GM11168 (cell line): Measurements from ENCODE around the gene NAT14.

Experiments used
- in situ Hi-C: fragments of 300-500 bp; cut with MboI; formaldehyde crosslinking; loops from one replicate; pipeline ENCODE4 v1.12.0; 2022; ENCODE audit warnings: low sequenced_read_pairs; ENCODE audit not compliant: unreplicated experiment

Gene NAT14

GRCh38 chr19:55452749-55453346, 32.1 kb upstream of the NAT14 start:
- in situ Hi-C loops: no loop called here

DNA sequence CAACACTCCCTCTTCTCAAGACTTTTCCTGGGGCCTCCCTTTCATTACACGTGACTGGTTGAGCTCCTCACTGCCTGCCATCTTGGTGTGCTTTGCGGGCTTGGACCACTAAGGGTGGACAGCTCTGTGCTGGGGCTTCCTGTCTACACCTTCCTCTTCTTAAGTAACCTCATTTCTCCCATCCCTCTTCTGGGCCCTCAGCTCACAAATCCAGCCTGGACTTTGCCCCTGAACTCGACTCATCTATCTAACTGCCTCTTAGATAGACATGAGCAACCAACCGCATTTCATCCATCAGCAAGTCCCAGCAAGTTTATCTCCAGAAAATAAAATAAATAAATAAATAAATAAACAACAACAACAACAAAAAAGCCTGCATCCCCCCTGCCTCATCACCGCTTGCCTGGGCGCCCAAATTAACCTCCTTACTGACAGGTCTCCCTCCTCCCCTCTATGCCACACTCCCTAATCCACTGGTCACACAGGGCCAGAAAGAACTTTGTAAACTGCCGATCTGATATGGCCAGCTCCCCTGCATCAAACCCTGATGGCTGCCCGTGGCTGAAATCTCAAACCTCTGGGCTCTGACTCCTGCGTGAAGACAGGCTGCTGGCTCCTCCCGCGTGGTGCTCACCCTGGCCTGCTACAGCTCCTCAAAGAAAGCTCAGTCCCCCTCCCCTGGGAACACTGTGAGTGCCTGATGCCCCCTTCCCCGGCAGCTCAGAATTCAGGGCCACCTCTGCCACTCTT, 31.3 kb upstream of the NAT14 start:
- in situ Hi-C loops: no loop called here

- in situ Hi-C loops: no loop called here
Observed at GRCh38 chr19:55454787-55455243, 30.2 kb upstream of the NAT14 start.

DNA sequence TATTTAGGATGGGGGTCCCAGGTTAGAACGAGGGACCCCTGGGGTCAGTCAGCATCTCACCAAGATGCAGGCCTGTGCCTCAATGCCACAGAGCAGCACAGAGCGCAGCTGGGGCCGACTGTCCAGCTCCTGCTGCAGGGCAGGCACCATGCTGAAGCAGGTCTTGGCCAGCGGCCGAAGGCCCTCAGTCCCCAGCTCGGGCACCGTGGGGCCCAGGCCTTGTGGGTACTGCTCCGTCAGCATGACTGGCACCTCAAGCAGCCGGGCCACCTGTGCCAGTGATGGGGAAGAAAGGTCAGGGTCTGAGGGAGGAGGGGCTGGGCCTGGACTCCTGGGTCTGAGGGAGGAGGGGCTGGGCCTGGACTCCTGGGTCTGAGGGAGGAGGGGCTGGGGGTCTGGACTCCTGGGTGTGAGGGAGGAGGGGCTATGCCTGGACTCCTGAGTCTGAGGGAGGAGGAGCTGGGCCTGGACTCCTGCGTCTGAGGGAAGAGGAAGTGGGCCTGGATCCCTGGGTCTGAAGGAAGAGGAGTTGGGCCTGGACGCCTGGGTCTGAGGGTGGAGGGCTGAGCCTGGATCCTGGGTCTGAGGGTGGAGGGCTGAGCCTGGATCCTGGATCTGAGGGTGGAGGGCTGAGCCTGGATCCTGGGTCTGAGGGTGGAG, 29.3 kb upstream of the NAT14 start:
- in situ Hi-C loops: no loop called here

DNA sequence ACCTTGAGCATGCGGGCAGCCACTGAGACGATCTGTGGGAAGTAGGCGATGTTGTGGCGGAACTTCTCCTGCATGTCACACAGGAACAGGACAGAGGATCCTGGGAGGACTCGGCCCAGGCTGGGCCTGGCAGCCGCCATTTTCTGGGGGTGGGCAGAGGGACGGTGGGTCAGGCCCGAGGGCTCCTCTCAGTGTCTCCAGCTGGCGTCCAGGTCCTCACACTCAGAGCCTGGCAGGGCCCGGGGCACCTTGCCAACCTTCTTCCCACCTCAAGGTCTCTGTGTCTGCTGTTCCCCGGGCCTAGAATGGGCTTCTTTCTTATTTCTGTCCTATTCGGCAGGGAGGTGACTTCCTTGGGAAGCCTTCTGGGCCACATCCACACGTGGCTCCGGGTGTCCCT, 28.6 kb upstream of the NAT14 start:
- in situ Hi-C loops: no loop called here

DNA sequence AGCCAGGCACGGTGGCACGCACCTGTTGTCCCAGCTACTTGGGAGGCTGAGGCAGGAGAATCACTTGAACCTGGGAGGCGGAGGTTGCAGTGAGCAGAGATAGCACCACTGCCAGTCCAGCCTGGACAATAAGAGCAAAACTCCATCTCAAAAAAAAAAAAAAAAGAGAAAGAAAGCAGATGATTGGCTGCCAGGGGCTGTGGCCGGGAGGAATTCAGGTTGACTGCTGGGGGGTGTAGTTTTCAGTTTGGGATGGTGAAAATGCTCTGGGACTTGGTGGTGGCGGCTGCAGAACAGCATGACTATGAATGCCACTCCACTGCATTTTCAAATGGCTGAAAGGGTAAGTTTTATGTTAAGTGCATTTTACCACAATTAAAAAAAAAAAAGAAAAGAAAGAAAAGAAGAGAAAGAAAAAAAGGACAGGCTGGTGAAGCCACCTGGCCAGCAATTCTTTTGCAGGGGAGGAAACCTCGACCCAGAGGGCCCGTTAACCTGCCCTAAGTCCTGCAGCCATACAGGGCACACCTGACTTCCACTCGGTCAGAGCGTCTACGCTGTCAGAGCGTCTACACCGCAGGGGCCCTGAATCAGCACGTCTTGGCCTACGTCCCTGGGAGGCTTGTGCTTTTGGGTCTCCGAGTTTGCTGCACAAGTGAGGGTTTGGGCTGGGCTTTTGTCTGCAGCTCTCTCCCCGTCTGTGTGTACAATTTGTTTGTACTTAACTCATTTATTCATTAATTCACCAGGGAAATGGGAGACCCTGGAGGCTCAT, 27.1 kb upstream of the NAT14 start:
- in situ Hi-C loops: no loop called here

- in situ Hi-C loops: no loop called here
Observed at GRCh38 chr19:55459551-55459949, 25.4 kb upstream of the NAT14 start.

- in situ Hi-C loops: no loop called here
Observed at GRCh38 chr19:55459950-55460657, 24.9 kb upstream of the NAT14 start.

- in situ Hi-C loops: no loop called here
Observed at GRCh38 chr19:55460670-55461258, 24.2 kb upstream of the NAT14 start.

DNA sequence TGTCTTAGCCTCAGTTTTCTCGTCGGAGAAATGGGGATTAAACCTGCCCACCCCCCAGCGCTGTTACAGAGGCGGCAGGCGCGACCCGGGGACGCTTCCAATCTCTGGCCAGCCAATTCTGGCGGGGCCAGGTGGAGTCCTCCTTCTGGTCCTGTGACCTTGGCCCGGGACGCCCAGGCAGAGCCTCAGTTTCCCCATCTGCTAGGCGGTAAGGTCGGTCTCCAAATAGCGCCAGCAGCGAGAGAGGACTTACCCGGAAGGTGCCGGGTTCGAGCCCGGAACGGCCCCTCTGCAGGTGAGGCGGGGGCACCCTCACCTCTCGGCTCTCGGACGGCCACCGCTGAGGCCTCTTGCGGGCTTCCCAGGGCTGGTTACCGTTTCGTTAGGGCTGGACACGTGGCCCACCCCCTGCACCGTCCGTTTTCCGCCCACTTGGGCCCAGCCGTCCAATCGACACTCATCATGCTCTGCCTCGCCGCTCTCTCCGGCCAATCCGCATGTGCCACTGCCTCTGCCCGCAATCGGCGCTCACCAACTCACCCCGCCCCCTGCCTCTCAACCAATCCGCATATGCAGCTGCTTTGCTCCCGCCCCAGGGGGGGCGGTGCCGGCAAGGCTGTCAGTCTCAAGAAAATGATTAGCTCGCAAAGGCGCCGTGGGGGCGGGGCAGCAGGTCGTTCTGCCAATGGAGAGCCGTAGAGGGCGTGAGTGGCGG, 23.6 kb upstream of the NAT14 start, which contains the start of gene ISOC2:
TSS of gene ISOC2 (minus strand) at position 384 of the 715 bp plus-strand sequence. CDS start 5,156 bp downstream, outside the sequence.
- in situ Hi-C loops: no loop called here

GRCh38 chr19:55461974-55462626, 22.9 kb upstream of the NAT14 start:
- in situ Hi-C loops: no loop called here

GRCh38 chr19:55462722-55463121, 22.3 kb upstream of the NAT14 start:
- in situ Hi-C loops: no loop called here

- in situ Hi-C loops: no loop called here
Observed at GRCh38 chr19:55463583-55464031, 21.4 kb upstream of the NAT14 start.

GRCh38 chr19:55464039-55464661, 20.8 kb upstream of the NAT14 start:
- in situ Hi-C loops: no loop called here

GRCh38 chr19:55464662-55465054, 20.3 kb upstream of the NAT14 start, which contains the start of gene C19orf85:
Gene C19orf85, minus strand, starts transcription at chr19:55464751. Its CDS starts 197 bp downstream, at chr19:55464554.
- in situ Hi-C loops: no loop called here

- in situ Hi-C loops: no loop called here
Observed at GRCh38 chr19:55465460-55466240, 19.3 kb upstream of the NAT14 start.

GRCh38 chr19:55466241-55466614, 18.8 kb upstream of the NAT14 start:
- in situ Hi-C loops: no loop called here
